ENCODE data around the gene TBC1D22A. TPM values are rescaled to one million over a fixed set of nuclear protein-coding genes. Genes with fewer than 3 reads are reported as not detected.

The TBC1D22A gene
- total and polyA plus RNA-seq, 2 experiments from 2014 or later = 15.3 to 19.8 TPM

GRCh38 chr22:46896166-46896565, 133.7 kb downstream of the TBC1D22A start:
- TF ChIP-seq EZH2 (IDR thresholded peaks at IDR 0.05; ENCODE audit: borderline replicate concordance) = no peak
- TF ChIP-seq, protein P1, sequence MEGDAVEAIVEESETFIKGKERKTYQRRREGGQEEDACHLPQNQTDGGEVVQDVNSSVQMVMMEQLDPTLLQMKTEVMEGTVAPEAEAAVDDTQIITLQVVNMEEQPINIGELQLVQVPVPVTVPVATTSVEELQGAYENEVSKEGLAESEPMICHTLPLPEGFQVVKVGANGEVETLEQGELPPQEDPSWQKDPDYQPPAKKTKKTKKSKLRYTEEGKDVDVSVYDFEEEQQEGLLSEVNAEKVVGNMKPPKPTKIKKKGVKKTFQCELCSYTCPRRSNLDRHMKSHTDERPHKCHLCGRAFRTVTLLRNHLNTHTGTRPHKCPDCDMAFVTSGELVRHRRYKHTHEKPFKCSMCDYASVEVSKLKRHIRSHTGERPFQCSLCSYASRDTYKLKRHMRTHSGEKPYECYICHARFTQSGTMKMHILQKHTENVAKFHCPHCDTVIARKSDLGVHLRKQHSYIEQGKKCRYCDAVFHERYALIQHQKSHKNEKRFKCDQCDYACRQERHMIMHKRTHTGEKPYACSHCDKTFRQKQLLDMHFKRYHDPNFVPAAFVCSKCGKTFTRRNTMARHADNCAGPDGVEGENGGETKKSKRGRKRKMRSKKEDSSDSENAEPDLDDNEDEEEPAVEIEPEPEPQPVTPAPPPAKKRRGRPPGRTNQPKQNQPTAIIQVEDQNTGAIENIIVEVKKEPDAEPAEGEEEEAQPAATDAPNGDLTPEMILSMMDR (IDR thresholded peaks at IDR 0.05; ENCODE audit: poor library complexity) = no peak
- no peak for TF ChIP-seq EZH2phosphoT487 (IDR thresholded peaks at IDR 0.05; ENCODE audit: low read depth, severe bottlenecking, unreplicated experiment)
- Histone ChIP-seq H3K9me2 (replicated peaks; ENCODE audit: insufficient read depth) (no peaks in the 10 kb centered on the region), H3K79me2 (no peaks in the 10 kb centered on the region), H3K4me1 (ENCODE audit: insufficient read depth) (no peaks in the 10 kb centered on the region), H3K9me3 (ENCODE audit: low read depth) (no peaks in the 10 kb centered on the region), H2AFZ (no peak overlapping the region), H3K4me2 (no peak overlapping the region), H3K27me3 (no peaks in the 10 kb centered on the region), H3K4me3 (no peak overlapping the region), H4K20me1 (ENCODE audit: insufficient read depth, poor library complexity, severe bottlenecking) (no peaks in the 10 kb centered on the region), H3K27ac (no peak overlapping the region), H3K36me3 (replicated peaks; ENCODE audit: insufficient read depth, low read depth) (no peaks in the 10 kb centered on the region)
- DNase-seq (ENCODE audit: low spot score) = no peak
- 97% methylated on average over 4 of the region's 4 CpGs for WGBS (ENCODE audit: low lambda C conversion rate, missing lambda C conversion rate)

DNA sequence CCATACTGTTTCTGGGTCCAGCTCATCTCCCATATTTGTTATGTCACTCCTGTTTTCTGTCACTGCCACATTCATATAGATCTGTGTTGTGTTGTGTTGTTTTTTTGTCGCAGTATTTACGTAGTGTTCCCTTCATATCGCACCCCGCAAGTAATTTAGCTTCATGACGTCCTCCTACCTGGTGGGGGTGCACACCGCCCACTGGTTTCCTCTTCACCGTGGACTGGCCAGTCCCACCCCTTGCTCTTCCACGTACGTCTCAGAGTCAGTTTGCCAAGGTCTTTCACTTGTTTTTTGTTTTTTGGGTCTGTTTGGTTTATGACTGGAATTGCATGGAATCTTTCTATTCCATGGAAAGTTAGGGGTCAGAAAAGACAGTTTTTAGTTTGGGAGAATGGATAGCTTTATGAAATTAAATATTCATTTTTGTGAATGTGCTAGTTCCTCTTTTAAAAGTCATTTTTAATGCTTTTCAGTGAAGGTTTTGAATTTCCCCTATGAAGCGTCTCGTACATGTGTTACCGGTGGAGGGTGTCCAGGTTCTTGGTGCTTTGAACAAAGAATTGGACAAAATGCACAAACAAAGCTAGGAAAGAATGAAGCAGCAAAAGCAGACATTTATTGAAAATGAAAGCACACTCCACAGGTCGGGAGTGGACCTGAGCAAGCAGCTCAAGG, 134.3 kb downstream of the TBC1D22A start:
- Histone ChIP-seq H3K27ac (no peak overlapping the region), H3K9me3 (ENCODE audit: low read depth) (no peaks in the 10 kb centered on the region), H3K79me2 (no peaks in the 10 kb centered on the region), H3K4me3 (no peak overlapping the region), H3K4me1 (ENCODE audit: insufficient read depth) (no peaks in the 10 kb centered on the region), H3K36me3 (replicated peaks; ENCODE audit: insufficient read depth, low read depth) (no peaks in the 10 kb centered on the region), H4K20me1 (ENCODE audit: insufficient read depth, poor library complexity, severe bottlenecking) (no peaks in the 10 kb centered on the region), H3K4me2 (no peak overlapping the region), H3K27me3 (no peaks in the 10 kb centered on the region), H2AFZ (no peak overlapping the region), H3K9me2 (replicated peaks; ENCODE audit: insufficient read depth) (no peaks in the 10 kb centered on the region)
- TF ChIP-seq EZH2 (IDR thresholded peaks at IDR 0.05; ENCODE audit: borderline replicate concordance) (no peak), EZH2phosphoT487 (IDR thresholded peaks at IDR 0.05; ENCODE audit: low read depth, severe bottlenecking, unreplicated experiment) (no peak)
- TF ChIP-seq, protein P1 (IDR thresholded peaks at IDR 0.05; ENCODE audit: poor library complexity) = no peak
- no peak for DNase-seq (ENCODE audit: low spot score)
- WGBS (ENCODE audit: low lambda C conversion rate, missing lambda C conversion rate) = 90% methylated on average over 13 of the region's 13 CpGs

DNA sequence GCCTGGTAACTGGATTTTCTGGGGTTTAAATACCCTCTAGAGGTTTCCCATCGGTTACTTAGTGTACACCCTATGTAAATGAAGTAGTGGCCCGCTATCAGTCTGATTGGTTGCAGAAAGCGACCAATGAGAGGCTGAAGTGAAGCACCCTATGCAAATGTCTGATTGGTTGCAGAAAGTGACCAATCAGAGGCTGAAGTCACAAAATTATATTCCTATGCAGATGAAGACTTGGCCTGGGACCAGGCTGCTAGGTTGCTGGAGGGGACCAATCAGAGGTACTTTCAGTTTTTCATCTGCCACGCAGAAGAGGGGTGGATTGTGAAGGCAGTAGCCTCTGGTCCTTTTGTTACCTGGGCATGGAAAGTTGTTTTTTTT, 134.8 kb downstream of the TBC1D22A start:
- no peaks in the 10 kb centered on the region for H3K27me3 ChIP-seq
- no peak overlapping the region for H3K4me2 ChIP-seq
- H3K9me2 ChIP-seq (replicated peaks; ENCODE audit: insufficient read depth) = no peaks in the 10 kb centered on the region
- 100% methylated on average over 4 of the region's 4 CpGs for WGBS (ENCODE audit: low lambda C conversion rate, missing lambda C conversion rate)
- no peaks in the 10 kb centered on the region for H3K79me2 ChIP-seq
- TF ChIP-seq EZH2 (IDR thresholded peaks at IDR 0.05; ENCODE audit: borderline replicate concordance) = no peak
- TF ChIP-seq EZH2phosphoT487 (IDR thresholded peaks at IDR 0.05; ENCODE audit: low read depth, severe bottlenecking, unreplicated experiment) = no peak
- TF ChIP-seq, protein P1 (IDR thresholded peaks at IDR 0.05; ENCODE audit: poor library complexity) = no peak
- H3K4me3 ChIP-seq = no peak overlapping the region
- DNase-seq (ENCODE audit: low spot score) = no peak
- no peaks in the 10 kb centered on the region for H3K9me3 ChIP-seq (ENCODE audit: low read depth)
- no peak overlapping the region for H2AFZ ChIP-seq
- H3K27ac ChIP-seq = no peak overlapping the region
- no peaks in the 10 kb centered on the region for H3K4me1 ChIP-seq (ENCODE audit: insufficient read depth)
- H3K36me3 ChIP-seq (replicated peaks; ENCODE audit: insufficient read depth, low read depth) = no peaks in the 10 kb centered on the region
- H4K20me1 ChIP-seq (ENCODE audit: insufficient read depth, poor library complexity, severe bottlenecking) = no peaks in the 10 kb centered on the region
